SU-DHL-6 (cell line): ENCODE measurements around the gene APOBR.

Source experiments
- CTCF ChIP-seq: fragments of 200-600 bp; sonication (generic); IDR thresholded peaks from one replicate; pipeline ENCODE4 v1.5.1; 2017; ENCODE audit warnings: antibody characterized with exemption, mild to moderate bottlenecking, low read length, moderate library complexity; ENCODE audit not compliant: insufficient read depth, poor library complexity, severe bottlenecking
- EZH2phosphoT487 ChIP-seq: fragments of 200-600 bp; sonication (generic), shearing (Covaris generic); conservative IDR thresholded peaks from 2 replicates; pipeline ENCODE4 v1.6.1; 2018; ENCODE audit warnings: mild to moderate bottlenecking, antibody characterized with exemption, low read length, moderate library complexity, mixed read lengths

GRCh38 chr16:28497861-28498599 lies 3.6 kb downstream of the APOBR start:
- TF ChIP-seq EZH2phosphoT487 (no peak), CTCF (no peak)
